ENCODE results near the gene AAR2.

GRCh38 chr20:36206068-36206467 lies 30.2 kb upstream of the AAR2 start:
- no peak for TF ChIP-seq POLR2AphosphoS5 (IDR thresholded peaks at IDR 0.05; ENCODE audit: low read depth, low read length)
- no peak for TF ChIP-seq POLR2A (IDR thresholded peaks at IDR 0.05; ENCODE audit: low read depth, low read length)
- no peak for TF ChIP-seq TAF1 (IDR thresholded peaks at IDR 0.05; ENCODE audit: borderline replicate concordance, low read depth, low read length)

Measured in GM12892 (cell line).